H1 (cell line): ENCODE data around the gene JPH3. TPM values are rescaled to one million over a fixed set of nuclear protein-coding genes. Genes with fewer than 3 reads are reported as not detected.

Experiments used
- CTCF ChIA-PET: fragments of 300-600 bp; sonication (Branson Sonifier 250); formaldehyde crosslinking; loops from one replicate; lab custom pipeline; 2021; ENCODE audit not compliant: partially characterized antibody; lab: Charles Lee
- POLR2A ChIA-PET: fragments of 300-600 bp; sonication (Branson Sonifier 250); formaldehyde crosslinking; loops from one replicate; lab custom pipeline; 2021; ENCODE audit warnings: inconsistent platforms; ENCODE audit not compliant: partially characterized antibody; lab: Charles Lee
- DNase-seq, 2 experiments: peaks; one replicate each; pipeline versions ENCODE4 v3.0.0 to v3.0.0-alpha.2; 2010 to 2022; ENCODE audit warnings: low spot score in 2 of 2, low read depth in 1 of 2, mixed read lengths in 1 of 2
- FAIRE-seq: peaks from 2 replicates; lab custom pipeline; 2011; peaks lifted over from hg19 to GRCh38; lab: Jason Lieb, UNC
- H2AFZ ChIP-seq: 2 replicates; pipeline ENCODE4 v1.8.1; 2012; ENCODE audit warnings: low read length, inconsistent platforms
- H2AK5ac ChIP-seq: 2 replicates; pipeline ENCODE4 v1.6.1; 2013; ENCODE audit warnings: low read depth, low read length
- H2BK120ac ChIP-seq: replicated peaks from 2 replicates; pipeline ENCODE3; 2013; ENCODE audit warnings: low read depth, low read length, inconsistent platforms
- H2BK12ac ChIP-seq: 2 replicates; pipeline ENCODE4 v1.6.1; 2013; ENCODE audit warnings: low read depth, low read length
- H2BK15ac ChIP-seq: 2 replicates; pipeline ENCODE4 v1.6.1; 2013; ENCODE audit warnings: low read length
- H2BK20ac ChIP-seq: 2 replicates; pipeline ENCODE4 v1.6.1; 2013; ENCODE audit warnings: low read length
- H2BK5ac ChIP-seq: 2 replicates; pipeline ENCODE4 v1.6.1; 2013; ENCODE audit warnings: low read depth, low read length
- H3K14ac ChIP-seq: 2 replicates; pipeline ENCODE4 v1.6.1; 2013; ENCODE audit warnings: inconsistent platforms; ENCODE audit not compliant: insufficient read length
- H3K18ac ChIP-seq: 2 replicates; pipeline ENCODE4 v1.6.1; 2013; ENCODE audit warnings: low read length; ENCODE audit errors: extremely low read depth
- H3K23ac ChIP-seq: 2 replicates; pipeline ENCODE4 v1.6.1; 2013; ENCODE audit warnings: inconsistent platforms; ENCODE audit not compliant: insufficient read length
- H3K23me2 ChIP-seq: 2 replicates; pipeline ENCODE4 v1.6.1; 2013; ENCODE audit warnings: low read depth, low read length
- H3K27ac ChIP-seq: 2 replicates; pipeline ENCODE4 v1.6.1; 2011; ENCODE audit warnings: low read depth, low read length, inconsistent platforms
- H3K27me3 ChIP-seq, 4 experiments: replicated peaks in 1 of 4; 1 replicate in 1 of 4; 2 replicates in 3 of 4; pipeline versions ENCODE4 v1.6.1 to v1.8.1; 2011 to 2013; ENCODE audit warnings: low read length in 3 of 4, mild to moderate bottlenecking in 3 of 4, inconsistent platforms in 2 of 4, mixed read lengths in 2 of 4, moderate library complexity in 1 of 4; ENCODE audit not compliant: control insufficient read depth in 3 of 4, insufficient read depth in 3 of 4; ENCODE audit errors: extremely low read depth in 1 of 4
- H3K36me3 ChIP-seq, 4 experiments: 2 replicates each; pipeline versions ENCODE4 v1.6.1 to v1.8.1; 2011 to 2013; ENCODE audit warnings: mild to moderate bottlenecking in 4 of 4, low read length in 3 of 4, moderate library complexity in 2 of 4, control low read depth in 1 of 4, inconsistent platforms in 1 of 4; ENCODE audit not compliant: insufficient read depth in 4 of 4, control insufficient read depth in 2 of 4
- H3K4ac ChIP-seq: replicated peaks from 2 replicates; pipeline ENCODE3; 2013; ENCODE audit warnings: low read length, low read depth, mixed read lengths, inconsistent platforms; ENCODE audit not compliant: insufficient read length
- H3K4me1 ChIP-seq, 4 experiments: replicated peaks in 1 of 4; 1 replicate in 1 of 4; 2 replicates in 3 of 4; pipeline versions ENCODE4 v1.6.1 to v1.8.1; 2011 to 2013; ENCODE audit warnings: low read length in 3 of 4, inconsistent platforms in 2 of 4, mixed read lengths in 1 of 4; ENCODE audit not compliant: insufficient read depth in 4 of 4, control insufficient read depth in 3 of 4
- H3K4me2 ChIP-seq, 2 experiments: 2 replicates each; pipeline versions ENCODE4 v1.6.1 to v1.8.1; 2011 to 2013; ENCODE audit warnings: low read depth in 2 of 2, low read length in 2 of 2, control low read depth in 1 of 2, inconsistent platforms in 1 of 2, mild to moderate bottlenecking in 1 of 2; ENCODE audit not compliant: insufficient read depth in 1 of 2
- H3K4me3 ChIP-seq, 4 experiments: fragments of 200-600, 300-600 bp in 1 of 4; sonication (generic), shearing (Covaris generic), sonication (Bioruptor Twin) in 1 of 4; 2 replicates each; pipeline versions ENCODE4 v1.5.1 to v1.8.1; 2011 to 2016; ENCODE audit warnings: low read length in 4 of 4, low read depth in 3 of 4, control low read depth in 2 of 4, inconsistent platforms in 2 of 4, mild to moderate bottlenecking in 2 of 4, mixed read lengths in 1 of 4, moderate library complexity in 1 of 4; ENCODE audit not compliant: insufficient read depth in 2 of 4; ENCODE audit errors: extremely low read depth in 1 of 4
- H3K56ac ChIP-seq: replicated peaks from 2 replicates; pipeline ENCODE3; 2013; ENCODE audit warnings: low read depth, mild to moderate bottlenecking, mixed read lengths, low read length, inconsistent platforms; ENCODE audit not compliant: insufficient read length
- H3K79me1 ChIP-seq: 2 replicates; pipeline ENCODE4 v1.6.1; 2013; ENCODE audit warnings: low read depth, low read length, control low read depth
- H3K79me2 ChIP-seq, 2 experiments: 2 replicates each; pipeline versions ENCODE4 v1.6.1 to v1.8.1; 2012 to 2013; ENCODE audit warnings: low read length in 2 of 2, mild to moderate bottlenecking in 2 of 2, inconsistent platforms in 1 of 2; ENCODE audit not compliant: insufficient read depth in 2 of 2, control insufficient read depth in 1 of 2
- H3K9ac ChIP-seq, 4 experiments: replicated peaks in 1 of 4; 1 replicate in 1 of 4; 2 replicates in 3 of 4; pipeline versions ENCODE4 v1.6.1 to v1.8.1; 2011 to 2013; ENCODE audit warnings: low read depth in 3 of 4, low read length in 3 of 4, control low read depth in 2 of 4, mild to moderate bottlenecking in 2 of 4, moderate library complexity in 2 of 4, inconsistent platforms in 1 of 4; ENCODE audit errors: extremely low read depth in 1 of 4
- H3K9me3 ChIP-seq, 2 experiments: 2 replicates each; pipeline versions ENCODE4 v1.6.1 to v1.8.1; 2012 to 2013; ENCODE audit warnings: mild to moderate bottlenecking in 2 of 2, moderate library complexity in 2 of 2, control low read depth in 1 of 2, inconsistent platforms in 1 of 2, low read depth in 1 of 2, low read length in 1 of 2, mixed read lengths in 1 of 2; ENCODE audit not compliant: insufficient read depth in 2 of 2
- H4K20me1 ChIP-seq, 2 experiments: replicated peaks in 1 of 2; 2 replicates each; pipeline versions ENCODE3 to v1.8.1; 2011 to 2013; ENCODE audit warnings: inconsistent platforms in 2 of 2, low read length in 2 of 2, mild to moderate bottlenecking in 1 of 2; ENCODE audit not compliant: insufficient read depth in 2 of 2, control insufficient read depth in 1 of 2
- H4K5ac ChIP-seq: 2 replicates; pipeline ENCODE4 v1.6.1; 2013; ENCODE audit warnings: low read length, low read depth, mixed read lengths, inconsistent platforms; ENCODE audit not compliant: insufficient read length
- H4K8ac ChIP-seq: 2 replicates; pipeline ENCODE4 v1.8.0; 2013; ENCODE audit warnings: mild to moderate bottlenecking, moderate library complexity, low read length, inconsistent platforms; ENCODE audit not compliant: insufficient read depth; ENCODE audit errors: extremely low read depth
- H4K91ac ChIP-seq: replicated peaks from 2 replicates; pipeline ENCODE3; 2013; ENCODE audit warnings: low read length, mixed read lengths, inconsistent platforms; ENCODE audit not compliant: insufficient read length
- KDM1A ChIP-seq: fragments of 200-600, 300-600 bp; sonication (generic); IDR thresholded peaks from 2 replicates; pipeline ENCODE4 v1.7.1; 2016; ENCODE audit warnings: mild to moderate bottlenecking, low read length, borderline replicate concordance
- WGBS, 2 experiments: shearing (Covaris generic) in 1 of 2; methylation state at CpG; one replicate each; pipeline versions ENCODE4 v1.1.6 to v1.1.7; 2013 to 2015; ENCODE audit warnings: low lambda C conversion rate in 2 of 2, mixed read lengths in 2 of 2, inconsistent platforms in 1 of 2, low coverage in 1 of 2, missing lambda C conversion rate in 1 of 2; ENCODE audit not compliant: insufficient replicate concordance in 2 of 2, insufficient coverage in 1 of 2, insufficient read length in 1 of 2; ENCODE audit errors: extremely low coverage in 1 of 2, missing lambda C conversion rate in 1 of 2; 5-methylcytosine and 5-hydroxymethylcytosine counted together
- polyA plus RNA-seq, 7 experiments: library from polyadenylated mRNA; depleted of rRNA in 3 of 7; stranded (reverse) in 5 of 7; unstranded in 2 of 7; fragments of >200 nt in 5 of 7; fragments of 200-250 nt in 2 of 7; gene quantifications; 1 replicate in 5 of 7; 2 replicates in 1 of 7; 4 replicates in 1 of 7; pipeline versions ENCODE4 v1.2.1 to v1.2.3, GENCODE V29; 2011 to 2013; ENCODE audit warnings: missing spikeins in 2 of 7, mixed read lengths in 2 of 7
- total RNA-seq: library from RNA; stranded (reverse); fragmentation: NEBNext Ultra II Directional; extraction: Animal tissue kit (Norgen Biotek cat#: 25700); gene quantifications from 2 replicates; pipeline ENCODE4 v1.2.1, GENCODE V29; 2021

Gene JPH3
- total and polyA plus RNA-seq, 2 of the 8 experiments (the other 6 are each of a cell fraction or from before 2014, with no cell fraction given) = 10.3 to 28.3 TPM

GRCh38 chr16:87684711-87685404 is 82.5 kb downstream of the JPH3 start:
- Histone ChIP-seq H3K9ac (no peak overlapping the region), H2AFZ (no peak overlapping the region), H2BK120ac (no peak overlapping the region), H3K18ac (no peak overlapping the region), H3K56ac (no peak overlapping the region), H2BK15ac (no peak overlapping the region), H3K9me3 (no peaks in the 10 kb centered on the region), H3K4me1 (no peaks in the 10 kb centered on the region), H3K79me1 (no peaks in the 10 kb centered on the region; the same call in 1 of the 2 replicates), H2BK5ac (no peak overlapping the region), H3K36me3 (peaks cover 0 to 2% (median 0%) of the 10 kb centered on the region in 4 experiments; a peak in 1 of 8 replicates), H4K8ac (no peak overlapping the region; the same call in 1 of the 2 replicates), H3K23me2 (no peaks in the 10 kb centered on the region), H2BK20ac (no peak overlapping the region), H4K20me1 (peaks cover 9 to 12% of the 10 kb centered on the region in 2 experiments), H3K27ac (no peak overlapping the region), H4K91ac (no peak overlapping the region), H4K5ac (no peak overlapping the region), H2BK12ac (no peak overlapping the region), H3K23ac (no peak overlapping the region), H3K4me2 (no peak overlapping the region), H3K4ac (no peak overlapping the region), H3K4me3 (no peak overlapping the region), H3K79me2 (no peaks in the 10 kb centered on the region), H3K27me3 (no peaks in the 10 kb centered on the region), H3K14ac (no peak overlapping the region), H2AK5ac (no peak overlapping the region)
- FAIRE-seq (no peak), DNase-seq (no peak)
- CTCF ChIA-PET = interaction anchor here (0.8 to 3.2 kb wide), 6 partner anchors 11 to 166 kb away, joined by 3 to 16 read pairs (median 4); no protein-coding TSS in a partner anchor
- WGBS, 2 experiments = 92% methylated on average over 22 of the region's 35 CpGs; no CpG with 5 or more reads in 1 of the 2 experiments
- no peak for TF ChIP-seq KDM1A
- POLR2A ChIA-PET = no interaction called here
